GM18868 (cell line): ENCODE data around the gene CALHM3.
"Not testable (repeated sequence)": the region's sequence is repeated elsewhere in the genome, so short reads cannot be mapped to it uniquely, and the experiment has no call there.

Source experiments
- ATAC-seq: cut with Tn5 transposase; IDR thresholded peaks from one replicate; pipeline ENCODE4 v1.9.1; 2021; ENCODE audit warnings: mild to moderate bottlenecking, moderate library complexity; ENCODE audit not compliant: unreplicated experiment

CALHM3 gene, protein sequence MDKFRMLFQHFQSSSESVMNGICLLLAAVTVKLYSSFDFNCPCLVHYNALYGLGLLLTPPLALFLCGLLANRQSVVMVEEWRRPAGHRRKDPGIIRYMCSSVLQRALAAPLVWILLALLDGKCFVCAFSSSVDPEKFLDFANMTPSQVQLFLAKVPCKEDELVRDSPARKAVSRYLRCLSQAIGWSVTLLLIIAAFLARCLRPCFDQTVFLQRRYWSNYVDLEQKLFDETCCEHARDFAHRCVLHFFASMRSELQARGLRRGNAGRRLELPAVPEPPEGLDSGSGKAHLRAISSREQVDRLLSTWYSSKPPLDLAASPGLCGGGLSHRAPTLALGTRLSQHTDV

DNA sequence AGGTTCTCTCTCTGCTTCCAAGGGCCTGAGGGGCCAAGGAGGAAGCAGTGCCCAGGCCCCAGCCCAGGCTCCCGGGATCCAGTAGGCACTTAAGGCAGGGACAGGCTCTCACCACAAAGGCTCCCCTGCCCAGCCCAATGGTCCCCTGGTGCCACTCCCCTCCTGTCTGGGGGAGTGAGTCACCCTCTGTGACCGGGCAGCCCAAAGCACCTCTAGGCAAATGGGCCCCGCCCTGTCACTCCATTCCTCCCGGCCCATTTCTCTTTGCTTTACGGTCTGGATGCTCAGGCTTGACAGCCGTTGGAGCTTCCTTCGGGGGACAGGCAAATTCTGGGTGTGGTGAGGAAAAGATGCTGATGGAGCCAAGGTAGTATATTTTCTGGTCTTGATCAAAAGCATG is at the start of gene CALHM3:
CALHM3 (minus strand) TSS at position 106 of the 400 bp plus-strand sequence. CDS start 208 bp downstream, outside the sequence.
- ATAC-seq: no peak

DNA sequence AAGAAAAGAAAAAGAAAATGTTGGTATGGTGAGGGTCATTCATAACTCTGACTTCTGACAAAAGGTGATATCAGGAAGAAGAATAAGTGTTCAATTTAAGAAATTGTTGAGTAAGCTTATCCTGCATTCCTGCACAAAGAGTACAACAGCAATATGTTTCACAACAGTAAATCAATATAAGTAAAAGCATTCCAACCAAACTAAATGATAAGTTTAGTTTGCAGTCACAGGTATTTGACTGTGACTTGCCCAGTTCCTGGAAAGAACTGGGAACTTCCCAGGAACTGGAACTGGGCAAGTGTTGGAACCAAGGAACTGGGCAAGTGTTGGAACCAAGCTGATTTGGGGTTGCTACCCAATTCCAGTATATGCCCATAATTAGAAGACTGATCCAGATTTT is 49.5 kb upstream of the CALHM3 start:
- no peak for ATAC-seq

DNA sequence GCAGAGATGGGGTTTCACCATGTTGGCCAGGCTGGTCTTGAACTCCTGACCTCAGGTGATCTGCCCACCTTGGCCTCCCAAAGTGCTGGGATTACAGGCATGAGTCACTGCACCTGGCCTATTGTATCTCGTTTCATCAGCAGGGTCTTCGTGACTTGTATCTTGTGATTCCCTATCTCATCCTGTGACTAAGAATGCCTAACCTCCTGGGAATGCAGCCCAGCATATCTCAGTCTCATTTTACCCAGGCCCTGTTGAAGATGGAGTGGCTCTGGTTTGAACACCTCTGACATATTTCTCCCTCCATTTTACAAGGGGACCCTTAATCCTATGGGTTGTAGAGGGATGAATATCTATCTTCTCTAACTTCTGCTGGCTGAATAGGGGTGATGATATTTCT is 48.4 kb upstream of the CALHM3 start:
- ATAC-seq: not testable (repeated sequence)

DNA sequence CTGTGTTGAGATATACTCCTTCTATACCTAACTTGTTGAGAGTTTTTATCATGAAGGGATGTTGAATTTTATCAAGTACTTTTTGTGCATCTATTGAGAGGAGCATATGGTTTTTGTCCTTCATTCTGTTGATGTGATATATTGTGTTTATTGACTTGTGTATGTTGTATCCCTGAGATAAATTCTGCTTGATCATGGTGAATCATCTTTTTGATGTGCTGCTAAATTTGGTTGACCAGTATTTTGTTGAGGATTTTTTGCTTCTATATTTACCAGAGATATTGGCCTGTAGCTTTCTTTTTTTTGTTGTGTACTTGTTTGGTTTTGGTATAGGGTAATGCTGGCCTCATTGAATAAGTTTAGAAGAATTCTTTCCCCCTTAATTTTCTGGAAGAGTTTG is 46.9 kb upstream of the CALHM3 start:
- no peak for ATAC-seq

DNA sequence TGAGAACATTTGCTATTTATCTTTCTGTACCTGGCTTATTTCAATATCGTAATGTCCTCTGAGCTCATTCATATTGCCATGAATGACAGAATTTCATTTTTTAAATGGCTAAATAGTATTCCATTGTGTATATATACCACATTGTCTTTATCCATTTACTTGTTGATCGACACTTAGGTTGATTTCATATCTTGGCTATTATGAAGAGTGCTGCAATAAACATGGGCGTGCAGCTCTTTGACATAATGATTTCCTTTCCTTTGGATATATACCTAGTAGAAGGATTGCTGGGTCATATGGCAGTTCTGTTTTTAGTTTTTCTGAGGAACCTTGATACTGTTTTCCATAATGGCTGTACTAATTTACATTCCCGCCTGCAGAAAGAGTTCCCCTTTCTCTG is 44.6 kb upstream of the CALHM3 start:
- no peak for ATAC-seq

DNA sequence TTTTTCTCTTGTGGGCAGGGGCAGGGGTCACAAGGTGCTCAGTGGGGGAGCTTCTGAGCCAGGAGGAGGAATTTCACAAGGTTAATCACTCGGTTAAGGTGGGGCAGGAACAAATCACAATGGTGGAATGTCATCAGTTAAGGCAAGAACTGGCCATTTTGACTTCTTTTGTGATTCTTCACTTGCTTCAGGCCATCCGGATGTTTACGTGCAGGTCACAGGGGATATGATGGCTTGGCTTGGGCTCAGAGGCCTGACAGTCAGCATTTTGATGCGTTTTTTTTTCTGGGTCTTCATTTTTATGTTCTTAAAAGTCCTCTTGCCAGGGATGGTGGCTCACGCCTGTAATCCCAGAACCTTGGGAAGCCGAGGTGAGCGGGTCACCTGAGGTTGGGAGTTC is 43.0 kb upstream of the CALHM3 start:
- ATAC-seq: not testable (repeated sequence)

DNA sequence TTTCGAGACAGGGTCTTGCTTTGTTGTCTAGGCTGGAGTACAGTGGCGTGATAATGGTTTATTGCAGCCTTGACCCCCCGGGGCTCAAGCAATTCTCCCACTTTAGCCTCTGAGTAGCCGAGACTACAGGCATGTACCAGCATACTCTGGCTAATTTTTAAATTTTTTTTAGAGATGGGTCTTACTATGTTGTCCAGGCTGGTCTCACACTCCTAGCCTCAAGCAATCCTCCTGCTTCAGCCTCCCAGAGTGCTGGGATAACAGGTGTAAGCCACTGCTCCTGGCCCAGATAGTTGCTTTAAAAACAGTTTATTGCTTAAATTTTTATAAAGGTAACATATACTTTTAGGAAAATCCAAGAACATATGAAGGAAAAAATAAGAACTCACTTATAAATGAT is 40.8 kb upstream of the CALHM3 start:
- no peak for ATAC-seq

DNA sequence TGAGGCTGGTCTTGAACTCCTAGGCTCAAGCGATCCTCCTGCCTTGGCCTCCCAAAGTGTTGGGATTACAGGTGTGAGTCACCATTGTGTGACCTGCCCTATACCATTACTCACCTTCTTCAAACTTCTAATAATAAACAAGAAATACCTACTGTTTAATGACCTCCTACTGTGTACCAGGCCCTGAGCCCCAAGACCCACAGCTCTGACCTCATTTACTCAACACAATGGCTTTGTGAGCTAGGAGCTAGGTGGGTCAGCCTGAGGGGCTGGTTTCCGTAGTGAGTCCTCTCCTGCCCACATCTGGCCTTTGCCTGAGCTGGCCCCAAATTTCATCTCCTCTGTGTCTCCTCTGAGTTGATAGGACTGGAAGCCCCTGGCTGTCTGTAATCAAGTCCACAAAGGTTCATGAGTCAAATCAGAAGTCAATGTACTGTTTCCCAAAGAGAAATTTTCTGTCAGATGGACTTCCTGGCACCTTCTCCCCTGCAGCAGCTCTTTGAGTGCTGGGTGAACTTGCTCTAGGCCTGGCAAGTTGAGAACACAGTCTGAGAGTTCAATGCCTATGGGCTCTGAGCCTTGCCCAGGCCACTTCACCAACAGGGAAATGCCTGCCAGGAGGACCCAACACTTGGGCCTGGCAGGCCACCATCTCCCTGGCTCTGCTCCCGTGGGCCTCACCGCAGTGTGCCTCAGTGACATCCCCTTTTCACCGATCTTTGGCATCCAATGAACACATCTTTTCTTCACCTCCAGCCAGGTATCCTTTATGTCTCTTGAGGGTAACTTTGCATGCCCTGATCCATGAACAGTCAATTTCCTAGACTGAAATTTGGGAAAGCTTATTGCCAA is 38.4 kb upstream of the CALHM3 start:
- no peak for ATAC-seq

DNA sequence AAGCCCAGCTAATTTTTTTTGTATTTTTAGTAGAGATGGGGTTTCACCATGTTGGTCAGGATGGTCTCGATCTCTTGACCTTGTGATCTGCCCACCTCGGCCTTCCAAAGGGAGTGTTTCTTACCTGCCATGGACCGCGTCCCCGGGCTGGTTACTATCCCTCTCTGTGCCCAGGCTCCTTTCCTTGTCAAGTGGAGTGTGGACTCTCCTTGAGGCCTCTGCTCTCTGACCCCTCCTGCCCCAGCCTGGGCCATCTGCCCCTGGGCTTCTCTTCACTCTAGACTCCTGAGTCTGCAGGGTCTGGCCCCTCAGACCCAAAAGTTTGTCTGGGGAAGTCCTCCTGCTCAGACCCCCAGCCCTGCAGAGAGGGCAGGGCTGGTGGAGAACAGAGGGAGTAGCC is 35.2 kb upstream of the CALHM3 start:
- ATAC-seq: no peak

DNA sequence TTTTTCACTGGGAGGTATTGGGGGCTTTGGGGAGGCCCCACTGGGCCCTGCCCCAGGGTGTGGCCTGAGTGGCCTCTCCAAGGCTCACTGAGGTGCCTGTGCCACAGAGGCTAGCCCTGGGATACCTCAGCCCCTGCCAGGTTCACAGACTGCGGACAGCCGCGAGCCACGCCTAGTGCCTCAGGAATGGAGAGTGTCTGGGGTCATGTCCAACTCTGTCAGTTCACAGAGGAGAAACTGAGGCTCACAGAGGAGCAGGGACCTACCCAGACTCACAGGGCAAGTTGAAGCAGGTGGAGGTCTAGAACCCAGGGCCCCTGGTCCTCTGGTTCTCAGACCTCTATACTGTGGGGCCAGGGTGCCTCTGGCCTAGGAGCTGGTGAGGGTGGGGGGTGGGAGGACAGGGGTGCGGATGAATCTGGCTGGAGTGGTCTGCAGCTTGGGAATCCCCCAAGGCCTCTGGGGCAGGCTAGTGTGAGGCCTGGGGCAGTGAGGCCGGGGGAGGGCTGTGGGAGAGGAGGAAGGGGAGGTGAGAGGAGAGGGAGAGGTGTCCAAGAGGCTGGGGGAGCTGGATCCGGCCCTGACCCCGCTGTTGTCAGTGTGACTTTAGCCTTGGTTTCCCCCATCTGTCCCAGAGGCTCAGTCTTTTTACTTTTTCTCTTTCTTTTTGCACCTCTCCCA is 34.5 kb upstream of the CALHM3 start:
- ATAC-seq: no peak

DNA sequence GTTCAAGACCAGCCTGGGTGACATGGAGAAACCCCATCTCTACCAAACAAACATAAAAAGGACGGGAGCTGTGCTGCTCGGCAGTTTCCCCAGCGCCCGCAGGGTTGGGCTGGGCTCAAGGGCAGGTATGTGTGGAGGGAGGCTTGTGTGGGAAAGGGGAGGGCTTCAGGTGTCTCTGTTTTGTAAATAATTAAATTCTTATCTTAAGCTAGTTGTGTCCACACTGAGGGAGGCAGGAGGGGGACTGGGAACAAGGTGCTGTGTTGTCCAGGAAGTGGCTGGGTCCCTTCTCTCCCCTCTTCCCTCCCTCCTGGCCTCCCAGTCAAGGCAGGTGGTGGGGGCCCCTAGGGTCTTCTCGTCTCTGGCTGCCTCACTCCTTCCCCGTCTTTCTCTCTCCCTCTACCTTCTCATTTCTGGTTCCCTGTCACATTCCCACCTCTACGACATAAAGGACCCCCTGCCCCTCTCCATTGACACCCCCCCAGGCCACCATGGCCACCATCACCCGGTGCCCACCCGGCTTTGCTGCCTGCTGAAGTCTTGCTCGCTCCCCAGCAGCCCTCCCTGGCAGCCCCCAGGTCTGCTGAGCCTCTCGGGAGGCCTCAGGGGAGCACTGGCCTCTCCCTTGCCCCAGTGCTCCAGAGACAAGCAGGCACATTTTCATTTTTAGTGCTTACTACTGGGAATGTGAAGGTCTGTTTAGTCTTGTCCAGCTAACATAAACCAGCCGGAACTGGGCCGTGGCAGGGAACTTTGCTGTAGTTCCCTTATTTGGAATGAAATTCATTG is 33.7 kb upstream of the CALHM3 start:
- ATAC-seq: no peak

DNA sequence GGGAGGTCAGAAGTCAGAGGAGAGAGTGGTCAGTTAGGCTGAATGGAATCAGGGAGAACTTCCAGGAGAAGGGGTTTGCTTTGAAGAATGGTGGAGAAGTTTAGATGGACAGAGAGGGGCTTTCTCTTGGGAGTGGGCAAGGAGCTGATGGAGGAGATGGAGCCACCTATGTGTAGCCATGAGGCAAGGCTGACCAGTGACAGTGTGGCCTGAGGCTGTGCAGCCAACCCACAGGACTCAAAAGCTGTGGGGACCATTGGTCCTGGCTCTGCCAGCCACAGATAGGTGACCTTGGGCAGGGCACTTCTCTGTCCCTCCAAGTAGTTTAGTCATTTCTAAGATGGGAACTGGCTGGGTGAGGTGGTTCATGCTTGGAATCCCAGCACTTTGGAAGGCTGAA is 33.1 kb upstream of the CALHM3 start:
- no peak for ATAC-seq

DNA sequence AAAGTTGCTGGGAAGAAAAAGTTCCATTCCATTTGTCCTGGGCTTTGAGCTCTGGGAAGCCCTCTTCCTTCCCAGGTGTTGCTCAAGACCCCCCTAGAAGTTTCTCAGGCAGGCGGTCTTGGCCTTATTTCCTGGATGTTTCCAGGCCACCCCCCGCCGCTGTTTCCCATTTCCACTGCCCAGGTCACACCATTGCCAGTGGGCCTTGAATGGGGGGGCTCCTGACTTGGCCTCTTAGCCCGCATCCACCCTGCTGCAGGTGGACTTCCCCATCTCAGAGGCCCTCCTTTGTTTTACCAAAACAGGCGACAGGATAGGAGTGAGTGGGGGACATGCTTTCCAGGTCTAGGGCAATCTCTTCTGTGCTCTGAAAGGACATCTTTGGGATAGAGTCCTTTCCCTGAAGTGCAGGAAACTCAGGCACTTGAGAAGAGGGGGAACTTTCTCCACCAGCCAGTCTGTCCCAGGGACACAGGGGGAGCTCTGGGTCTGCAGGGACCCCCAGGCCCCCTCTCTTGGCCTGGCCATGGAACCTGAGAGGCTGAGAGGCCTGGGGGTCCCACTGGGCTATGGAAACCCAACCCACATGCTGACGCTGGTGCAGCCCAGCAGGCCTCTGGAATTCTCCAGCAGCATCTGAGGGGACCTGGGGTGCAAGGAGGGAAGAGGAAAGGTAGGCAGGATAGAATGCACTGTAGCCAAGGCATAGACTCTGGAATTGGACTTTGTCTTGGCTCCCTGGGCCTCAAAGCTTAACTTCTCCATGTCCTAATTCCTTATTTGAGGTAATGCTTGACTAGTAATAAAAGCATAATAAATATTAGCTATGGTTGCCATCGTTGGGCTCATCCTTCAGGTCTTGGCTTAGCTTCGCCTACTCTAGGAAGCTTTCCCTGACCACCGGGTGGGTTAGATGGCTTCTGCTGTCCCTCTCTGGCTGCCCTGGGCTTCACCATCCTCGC is 32.0 kb upstream of the CALHM3 start:
- no peak for ATAC-seq

DNA sequence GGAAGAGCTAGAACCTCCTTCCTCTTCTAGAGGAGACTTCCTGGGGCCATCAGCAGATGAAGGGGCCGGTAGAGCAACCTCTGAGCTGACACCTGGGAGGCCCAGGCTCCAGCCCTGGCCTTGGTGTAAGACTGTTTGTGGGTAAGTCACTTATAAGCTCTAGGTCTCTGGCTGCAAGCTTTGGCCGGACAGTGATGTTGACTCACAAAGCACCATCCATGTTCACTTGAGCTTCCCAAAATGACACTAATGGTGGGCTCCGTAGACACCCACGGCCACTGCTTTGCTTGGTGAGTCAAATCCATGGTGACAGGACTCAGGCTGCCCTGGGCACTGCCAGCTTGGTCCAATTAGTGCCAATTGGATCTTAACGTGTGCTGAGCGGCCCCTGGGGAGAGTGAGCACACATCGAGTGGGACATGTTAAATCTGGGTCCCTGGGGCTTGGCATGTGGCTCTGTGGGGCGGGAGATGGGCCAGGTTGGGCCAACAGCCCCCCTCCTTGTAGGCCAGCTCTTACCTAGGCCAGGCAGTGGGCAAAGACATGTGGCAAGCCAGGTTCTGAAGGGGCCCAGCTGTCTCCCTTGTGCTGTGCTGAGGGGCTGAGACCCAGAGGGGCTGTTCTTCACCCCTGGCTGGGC is 31.1 kb upstream of the CALHM3 start:
- ATAC-seq: no peak

DNA sequence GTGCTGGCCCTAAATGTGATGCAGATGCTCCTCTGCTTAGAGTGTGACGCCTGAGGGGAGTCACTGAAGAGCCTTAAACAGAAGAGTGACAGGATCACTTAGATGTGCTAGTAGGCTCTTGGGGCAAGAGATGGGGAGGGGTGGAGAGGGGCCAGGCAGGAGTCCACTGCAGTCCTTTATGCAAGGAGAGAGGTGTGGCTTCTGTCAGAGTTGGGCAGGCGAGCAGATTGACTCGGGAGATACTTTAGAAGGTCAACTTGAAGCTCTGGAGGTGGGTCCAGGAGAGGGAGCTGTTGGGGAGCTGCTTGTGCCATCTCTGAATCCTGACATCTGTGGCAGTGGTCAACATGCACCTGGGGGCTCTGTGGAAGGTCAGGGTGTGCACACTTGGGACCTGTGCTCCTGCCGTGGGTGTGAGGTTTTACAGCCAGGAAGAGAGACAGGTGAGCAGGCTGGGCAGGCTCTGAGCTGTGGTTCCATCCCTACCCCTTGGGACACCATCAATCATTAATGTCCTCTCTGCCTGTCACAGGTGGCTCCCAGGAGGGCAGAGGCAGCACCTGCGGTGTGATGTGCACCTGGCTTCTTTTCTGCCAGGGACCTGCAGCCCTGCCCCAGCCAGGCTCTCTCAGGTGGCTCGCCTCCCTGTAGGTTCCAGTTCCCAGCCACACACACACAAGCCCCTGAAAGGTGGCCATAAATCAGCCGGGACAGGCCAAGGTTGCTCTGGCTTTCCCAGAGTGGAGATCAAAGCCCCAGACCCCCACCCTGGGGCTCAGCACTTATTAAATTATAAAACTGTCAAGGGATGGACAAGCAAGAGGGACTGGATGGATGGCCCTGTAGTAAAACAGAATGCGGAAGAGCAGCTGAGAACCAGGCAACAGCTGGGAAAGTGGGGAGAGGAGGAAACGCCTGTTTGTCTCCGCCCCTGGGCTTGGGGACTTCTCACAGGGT is 28.5 kb upstream of the CALHM3 start:
- ATAC-seq: no peak

DNA sequence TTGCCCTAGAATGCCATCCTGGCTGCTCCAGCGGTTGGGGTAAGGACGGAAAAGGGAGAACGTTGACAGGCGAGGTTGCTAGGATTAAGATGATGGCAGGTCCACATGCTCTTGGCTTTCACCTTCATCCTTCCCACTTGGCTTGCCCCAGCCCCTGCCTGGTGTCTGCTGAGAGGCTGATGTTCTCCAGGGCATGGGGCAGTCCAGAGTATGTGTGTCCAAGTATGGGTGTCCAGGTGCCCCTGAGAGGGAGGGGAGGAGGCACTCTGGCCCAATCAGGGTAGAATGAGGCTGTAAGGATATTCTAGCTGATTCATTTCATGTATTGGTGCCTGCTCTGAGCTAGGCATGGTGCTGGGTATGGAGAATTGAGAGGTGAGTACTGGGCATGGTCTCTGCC is 27.0 kb upstream of the CALHM3 start:
- no peak for ATAC-seq

DNA sequence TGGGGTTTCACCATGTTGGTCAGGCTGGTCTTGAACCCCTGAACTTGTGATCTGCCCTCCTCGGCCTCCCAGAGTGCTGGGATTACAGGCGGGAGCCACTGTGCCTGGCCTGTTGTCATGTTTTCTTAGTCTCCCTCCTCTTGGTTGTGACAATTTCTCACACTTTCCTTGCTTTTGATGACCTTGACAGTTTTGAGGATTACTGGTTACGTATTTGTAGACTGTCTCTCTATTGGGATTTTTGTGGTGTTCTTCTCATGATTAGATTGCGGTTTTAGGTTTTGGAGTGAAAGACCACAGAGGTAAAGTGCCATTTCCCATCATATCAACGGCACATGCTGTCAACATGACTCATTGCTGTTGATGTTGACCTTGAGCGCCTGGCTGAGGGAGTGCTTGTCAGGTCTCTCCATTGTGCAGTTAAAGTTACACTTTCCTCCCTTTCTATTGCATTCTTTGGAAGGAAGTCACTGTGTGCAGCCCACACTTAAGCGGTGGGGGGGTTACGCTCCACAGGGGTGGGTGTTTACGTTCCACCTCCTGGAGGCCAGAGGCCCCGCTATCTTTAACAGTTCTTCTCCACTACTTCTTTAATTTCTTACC is 25.2 kb upstream of the CALHM3 start:
- no peak for ATAC-seq

DNA sequence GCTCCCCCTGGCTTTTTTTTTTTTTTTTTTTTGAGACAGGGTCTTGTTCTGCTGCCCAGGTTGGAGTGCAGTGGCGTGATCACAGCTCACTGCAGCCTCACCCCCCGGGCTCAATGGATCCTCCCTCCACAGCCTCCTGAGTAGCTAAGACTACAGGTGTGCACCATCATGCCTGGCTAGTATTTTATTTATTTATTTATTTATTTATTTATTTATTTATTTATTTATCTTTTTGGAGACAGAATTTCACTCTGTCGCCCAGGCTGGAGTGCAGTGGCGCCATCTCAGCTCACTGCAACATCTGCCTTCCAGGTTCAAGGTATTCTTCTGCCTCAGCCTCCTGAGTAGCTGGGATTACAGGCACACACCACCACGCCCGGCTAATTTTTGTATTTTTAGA is 24.7 kb upstream of the CALHM3 start:
- ATAC-seq: not testable (repeated sequence)
